GM12875 (cell line): ENCODE data around the gene TOGARAM1.

ENCODE experiments used
- H3K4me3 ChIP-seq: one replicate; pipeline ENCODE4 v1.5.1; 2011; ENCODE audit warnings: low read depth, low read length, control low read depth
- TF ChIP-seq, protein P1 (sequence below): IDR thresholded peaks from 2 replicates; pipeline ENCODE4 v1.5.1; 2011; ENCODE audit warnings: low read depth, mild to moderate bottlenecking, control low read depth, inconsistent platforms, low read length, moderate library complexity, borderline replicate concordance; ENCODE audit not compliant: insufficient read depth

Gene TOGARAM1

DNA sequence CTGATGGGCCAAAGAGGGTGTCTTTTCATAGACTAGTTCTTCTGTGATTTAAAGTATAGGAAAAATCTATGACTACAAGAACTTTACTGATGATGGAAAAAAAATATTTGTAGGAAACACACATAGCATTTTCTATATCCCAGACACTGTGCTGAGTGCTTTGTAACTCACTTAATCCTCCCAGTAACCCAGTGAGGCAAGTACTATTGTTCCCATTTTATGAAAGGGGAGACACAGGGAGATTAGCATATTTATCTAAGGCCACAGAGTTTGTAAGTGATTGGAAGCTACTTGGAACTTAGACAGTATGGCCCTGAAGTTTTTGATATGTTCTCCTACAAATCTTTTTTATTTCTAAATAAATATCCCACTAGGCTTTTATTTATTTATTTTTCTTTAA lies 141.8 kb downstream of the TOGARAM1 start:
- H3K4me3 ChIP-seq = no peak overlapping the region
- TF ChIP-seq, protein P1, sequence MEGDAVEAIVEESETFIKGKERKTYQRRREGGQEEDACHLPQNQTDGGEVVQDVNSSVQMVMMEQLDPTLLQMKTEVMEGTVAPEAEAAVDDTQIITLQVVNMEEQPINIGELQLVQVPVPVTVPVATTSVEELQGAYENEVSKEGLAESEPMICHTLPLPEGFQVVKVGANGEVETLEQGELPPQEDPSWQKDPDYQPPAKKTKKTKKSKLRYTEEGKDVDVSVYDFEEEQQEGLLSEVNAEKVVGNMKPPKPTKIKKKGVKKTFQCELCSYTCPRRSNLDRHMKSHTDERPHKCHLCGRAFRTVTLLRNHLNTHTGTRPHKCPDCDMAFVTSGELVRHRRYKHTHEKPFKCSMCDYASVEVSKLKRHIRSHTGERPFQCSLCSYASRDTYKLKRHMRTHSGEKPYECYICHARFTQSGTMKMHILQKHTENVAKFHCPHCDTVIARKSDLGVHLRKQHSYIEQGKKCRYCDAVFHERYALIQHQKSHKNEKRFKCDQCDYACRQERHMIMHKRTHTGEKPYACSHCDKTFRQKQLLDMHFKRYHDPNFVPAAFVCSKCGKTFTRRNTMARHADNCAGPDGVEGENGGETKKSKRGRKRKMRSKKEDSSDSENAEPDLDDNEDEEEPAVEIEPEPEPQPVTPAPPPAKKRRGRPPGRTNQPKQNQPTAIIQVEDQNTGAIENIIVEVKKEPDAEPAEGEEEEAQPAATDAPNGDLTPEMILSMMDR = no peak

DNA sequence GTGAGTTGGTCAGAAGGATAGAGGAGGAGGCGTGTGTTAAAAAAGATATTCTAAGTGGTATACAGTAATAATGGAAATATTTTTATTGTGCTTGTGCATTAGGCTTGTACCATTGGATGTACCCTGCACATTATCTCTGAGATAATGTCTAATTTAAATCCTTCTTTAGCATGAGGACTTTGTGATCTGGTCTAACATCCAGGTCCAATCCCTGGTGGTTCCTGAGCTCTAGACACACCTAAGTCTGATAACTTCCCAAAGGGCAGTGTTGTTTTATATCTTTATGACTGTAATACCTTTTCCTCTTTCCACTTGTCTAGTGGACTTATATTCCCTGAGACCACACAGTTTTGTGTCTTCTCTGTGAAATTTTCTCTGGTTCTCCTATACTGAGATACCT lies 142.6 kb downstream of the TOGARAM1 start:
- no peak overlapping the region for H3K4me3 ChIP-seq
- TF ChIP-seq, protein P1 = no peak

DNA sequence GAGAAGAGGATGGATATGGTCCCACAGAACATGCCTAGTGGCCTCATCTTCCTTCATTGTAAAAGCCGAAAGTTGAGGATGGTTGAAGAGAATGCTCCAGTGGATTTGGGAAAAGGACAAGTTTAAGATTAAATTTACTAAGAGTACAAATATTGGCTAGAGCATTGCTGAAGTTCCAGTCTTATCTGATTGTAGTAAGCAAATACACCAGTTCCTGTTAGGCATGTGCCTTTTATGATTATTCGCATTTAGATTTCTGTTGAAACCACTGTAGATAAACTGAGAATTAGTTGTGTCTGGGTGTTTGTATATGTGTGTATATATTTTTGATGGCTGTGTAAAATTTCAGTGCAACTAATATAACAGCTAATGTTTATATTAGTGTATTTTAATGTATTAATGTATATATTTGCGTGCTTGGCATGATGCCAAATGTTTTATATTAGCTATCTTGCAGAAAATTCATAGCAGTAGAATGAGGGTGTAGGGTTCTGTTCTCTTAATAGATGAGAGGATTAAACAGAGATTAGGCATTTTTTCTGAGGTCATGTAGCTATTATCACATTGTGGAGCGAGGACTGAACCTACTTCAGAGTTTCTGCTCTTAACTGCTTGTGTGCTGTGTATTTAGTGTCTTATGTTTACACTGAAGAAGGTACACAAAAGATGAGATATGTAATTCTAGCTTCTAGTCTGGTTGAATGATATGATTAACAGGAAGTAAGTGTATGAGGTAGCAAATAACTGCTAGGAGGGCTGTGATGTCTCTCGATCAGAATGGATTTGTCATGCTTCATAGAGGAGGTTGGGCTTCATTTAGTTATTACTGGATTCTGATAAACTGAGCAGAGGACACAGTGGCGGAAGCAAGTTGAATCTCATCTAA lies 151.1 kb downstream of the TOGARAM1 start:
- TF ChIP-seq, protein P1 = no peak
- no peak overlapping the region for H3K4me3 ChIP-seq

DNA sequence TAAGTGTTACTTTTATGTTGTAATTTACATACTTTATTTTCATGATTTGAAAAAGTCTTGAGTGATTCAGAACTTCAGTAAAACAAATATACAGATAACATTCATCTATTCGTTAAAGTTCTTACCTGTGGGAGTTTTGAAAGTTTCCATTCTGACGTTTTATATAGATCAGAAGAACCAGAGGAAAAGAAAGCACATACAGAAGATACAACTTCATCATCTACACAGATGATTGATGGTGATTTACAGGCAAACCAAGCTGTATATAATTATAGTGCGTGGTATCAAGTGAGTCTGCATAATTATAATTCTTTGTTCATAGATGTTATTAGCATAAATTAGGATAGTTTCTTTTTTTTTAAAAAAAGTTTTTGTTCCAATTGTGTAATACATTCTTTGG lies 152.3 kb downstream of the TOGARAM1 start:
- TF ChIP-seq, protein P1 = no peak
- H3K4me3 ChIP-seq = no peak overlapping the region

DNA sequence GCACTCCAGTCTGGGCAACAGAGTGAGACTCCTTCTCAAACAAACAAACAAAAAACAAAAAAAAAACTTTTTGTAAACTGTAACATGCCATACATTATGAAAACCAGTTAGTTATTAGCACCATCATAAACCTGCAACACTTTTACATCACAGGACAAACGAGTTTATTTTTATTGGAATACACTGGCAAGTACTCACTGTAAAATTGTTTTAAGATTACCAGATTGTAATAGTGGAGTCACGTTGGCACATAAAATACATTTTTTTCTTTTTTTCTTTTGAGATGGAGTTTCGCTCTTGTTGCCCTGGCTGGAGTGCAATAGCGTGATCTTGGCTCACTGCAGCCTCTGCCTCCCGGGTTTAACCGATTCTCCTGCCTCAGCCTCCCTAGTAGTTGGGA lies 156.6 kb downstream of the TOGARAM1 start:
- TF ChIP-seq, protein P1 = no peak
- no peak overlapping the region for H3K4me3 ChIP-seq

DNA sequence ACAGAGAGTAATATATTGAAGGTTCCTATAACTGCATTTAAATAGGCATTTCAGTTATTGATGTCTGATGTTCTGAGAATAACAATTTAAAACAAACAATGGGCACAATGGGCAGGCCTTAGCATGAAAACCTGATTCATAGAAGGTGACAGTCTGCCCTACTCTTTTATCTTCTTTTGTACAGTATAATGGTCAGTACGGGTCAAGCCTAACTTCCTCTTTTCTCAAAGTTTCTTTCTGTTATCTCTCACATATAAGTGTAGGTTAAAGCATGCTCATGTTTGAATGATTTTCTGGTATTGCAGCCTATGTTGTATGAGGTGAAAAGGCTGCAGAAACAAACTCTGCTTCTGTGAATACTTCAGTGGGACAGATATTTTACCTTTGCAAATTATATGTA lies 158.1 kb downstream of the TOGARAM1 start:
- H3K4me3 ChIP-seq = no peak overlapping the region
- TF ChIP-seq, protein P1 = no peak

DNA sequence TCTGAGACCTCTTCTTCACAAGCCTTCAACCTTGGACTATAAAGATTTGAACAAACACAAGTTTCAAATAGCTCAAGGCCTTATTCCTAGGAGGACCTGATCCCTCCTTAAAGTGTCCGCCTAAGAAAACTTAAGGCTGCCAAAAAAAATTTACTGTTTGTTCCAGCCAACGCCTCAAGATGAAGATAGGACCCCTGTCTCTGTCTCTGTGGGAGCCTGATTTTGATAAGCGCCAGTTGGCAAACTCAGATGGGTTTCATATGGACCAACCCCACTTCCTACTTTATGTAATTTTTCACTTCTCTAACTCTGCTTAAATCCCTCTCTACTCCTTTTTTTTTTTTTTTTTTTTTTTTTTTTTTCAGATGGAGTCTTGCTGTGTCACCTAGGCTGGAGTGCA lies 161.3 kb downstream of the TOGARAM1 start:
- no peak overlapping the region for H3K4me3 ChIP-seq
- TF ChIP-seq, protein P1 = no peak
